Lower leg skin (tissue), 4 donors: ENCODE measurements around the gene CHMP3. TPM values are rescaled to one million over a fixed set of nuclear protein-coding genes. Genes with fewer than 3 reads are reported as not detected.

Experiments
- DNase-seq, 2 donors: peaks; one replicate each; pipeline ENCODE4 v3.0.0-alpha.2; 2019; ENCODE audit warnings: low spot score in 2 of 2
- H3K4me3 ChIP-seq: fragments of 200-600 bp; sonication (generic); 2 replicates; pipeline ENCODE4 v1.5.1; 2017; ENCODE audit warnings: mild to moderate bottlenecking, low read depth; ENCODE audit not compliant: poor library complexity, severe bottlenecking
- POLR2A ChIP-seq, 2 donors: fragments of 450-650 bp; IDR thresholded peaks; one replicate each; pipeline ENCODE4 v1.6.1; 2016 to 2017; ENCODE audit warnings: antibody characterized with exemption in 2 of 2, mild to moderate bottlenecking in 1 of 2, moderate library complexity in 1 of 2
- WGBS, 2 donors: methylation state at CpG; one replicate each; pipeline ENCODE4 v1.1.5; 2018; 5-methylcytosine and 5-hydroxymethylcytosine counted together
- intact Hi-C: fragments of 100-400 bp; cut with DNase I; formaldehyde crosslinking; loops from one replicate; pipeline ENCODE4 v1.15.0; 2023; ENCODE audit warnings: low total_unique reads
- total RNA-seq, 4 donors: library from RNA; depleted of rRNA; stranded (reverse); fragments of >200 nt; gene quantifications; one replicate each; pipeline ENCODE4 v1.1.0, GENCODE V29; 2016
- TF ChIP-seq, protein P1 (sequence below), 3 donors: fragments of 450-650 bp; IDR thresholded peaks; one replicate each; pipeline ENCODE4 v1.5.1; 2016; ENCODE audit warnings: antibody characterized with exemption in 3 of 3, mild to moderate bottlenecking in 3 of 3, moderate library complexity in 2 of 3

The CHMP3 gene
- total RNA-seq, 4 donors from 2014 or later: 88.2 to 110 (median 97.7) TPM

DNA sequence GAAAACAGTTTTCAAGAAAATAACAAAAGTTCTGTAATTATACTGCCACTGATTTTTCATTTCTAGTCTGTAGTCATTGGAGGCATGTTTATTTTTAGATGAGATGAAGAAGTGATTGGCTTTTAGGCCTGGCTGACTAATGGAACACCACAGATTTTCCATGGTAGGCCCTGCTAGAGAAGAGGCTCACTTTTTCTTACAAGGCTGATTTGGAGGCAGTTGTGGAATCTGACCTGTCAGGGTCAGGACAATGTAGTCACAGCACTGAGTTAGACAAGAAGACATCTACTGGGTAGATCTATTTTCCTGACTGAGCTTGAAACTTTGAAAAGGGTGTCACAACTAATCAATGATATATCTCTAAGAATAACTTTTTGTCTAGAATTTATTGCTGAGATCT lies 78.1 kb downstream of the CHMP3 start:
- no peak overlapping the region for H3K4me3 ChIP-seq
- TF ChIP-seq, protein P1, sequence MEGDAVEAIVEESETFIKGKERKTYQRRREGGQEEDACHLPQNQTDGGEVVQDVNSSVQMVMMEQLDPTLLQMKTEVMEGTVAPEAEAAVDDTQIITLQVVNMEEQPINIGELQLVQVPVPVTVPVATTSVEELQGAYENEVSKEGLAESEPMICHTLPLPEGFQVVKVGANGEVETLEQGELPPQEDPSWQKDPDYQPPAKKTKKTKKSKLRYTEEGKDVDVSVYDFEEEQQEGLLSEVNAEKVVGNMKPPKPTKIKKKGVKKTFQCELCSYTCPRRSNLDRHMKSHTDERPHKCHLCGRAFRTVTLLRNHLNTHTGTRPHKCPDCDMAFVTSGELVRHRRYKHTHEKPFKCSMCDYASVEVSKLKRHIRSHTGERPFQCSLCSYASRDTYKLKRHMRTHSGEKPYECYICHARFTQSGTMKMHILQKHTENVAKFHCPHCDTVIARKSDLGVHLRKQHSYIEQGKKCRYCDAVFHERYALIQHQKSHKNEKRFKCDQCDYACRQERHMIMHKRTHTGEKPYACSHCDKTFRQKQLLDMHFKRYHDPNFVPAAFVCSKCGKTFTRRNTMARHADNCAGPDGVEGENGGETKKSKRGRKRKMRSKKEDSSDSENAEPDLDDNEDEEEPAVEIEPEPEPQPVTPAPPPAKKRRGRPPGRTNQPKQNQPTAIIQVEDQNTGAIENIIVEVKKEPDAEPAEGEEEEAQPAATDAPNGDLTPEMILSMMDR (IDR thresholded peaks at IDR 0.05): no peak
- TF ChIP-seq POLR2A (IDR thresholded peaks at IDR 0.05): no peak
- no peak for DNase-seq
- intact Hi-C loops: no loop called here

- intact Hi-C loops: no loop called here
- H3K4me3 ChIP-seq: no peak overlapping the region
- WGBS, 2 donors: 95 to 96% methylated on average over 3 of the region's 3 CpGs
- no peak for DNase-seq
- TF ChIP-seq, protein P1 (IDR thresholded peaks at IDR 0.05): no peak
- no peak for TF ChIP-seq POLR2A (IDR thresholded peaks at IDR 0.05)
Observed at GRCh38 chr2:86484385-86484784, 78.9 kb downstream of the CHMP3 start.

- TF ChIP-seq POLR2A (IDR thresholded peaks at IDR 0.05): no peak
- TF ChIP-seq, protein P1 (IDR thresholded peaks at IDR 0.05): no peak
- 88 to 89% methylated on average over 3 of the region's 3 CpGs for WGBS, 2 donors
Observed at GRCh38 chr2:86482034-86482433, 81.2 kb downstream of the CHMP3 start.

GRCh38 chr2:86480105-86480504 lies 83.1 kb downstream of the CHMP3 start:
- WGBS, 2 donors: 59% methylated on average over 7 of the region's 7 CpGs
- no peak for DNase-seq
- intact Hi-C loops: no loop called here
- TF ChIP-seq, protein P1 (IDR thresholded peaks at IDR 0.05): no peak
- no peak for TF ChIP-seq POLR2A (IDR thresholded peaks at IDR 0.05)
- no peak overlapping the region for H3K4me3 ChIP-seq

More at GRCh38 chr2:86482034-86482433, 81.2 kb downstream of the CHMP3 start:
- DNase-seq: no peak
- no peak overlapping the region for H3K4me3 ChIP-seq
- intact Hi-C loops: no loop called here

- H3K4me3 ChIP-seq: no peak overlapping the region
- intact Hi-C loops: no loop called here
- no peak for DNase-seq
- TF ChIP-seq, protein P1 (IDR thresholded peaks at IDR 0.05): no peak
- no peak for TF ChIP-seq POLR2A (IDR thresholded peaks at IDR 0.05)
Observed at GRCh38 chr2:86477349-86477748, 85.9 kb downstream of the CHMP3 start.

GRCh38 chr2:86476918-86477317 lies 86.3 kb downstream of the CHMP3 start:
- DNase-seq: no peak
- no peak overlapping the region for H3K4me3 ChIP-seq
- intact Hi-C loops: no loop called here
- WGBS, 2 donors: 78 to 82% methylated on average over 3 of the region's 3 CpGs
- no peak for TF ChIP-seq POLR2A (IDR thresholded peaks at IDR 0.05)
- TF ChIP-seq, protein P1 (IDR thresholded peaks at IDR 0.05): no peak
